Hepatocyte (in vitro differentiated cells): ENCODE measurements around the gene UROC1. TPM values are rescaled to one million over a fixed set of nuclear protein-coding genes. Genes with fewer than 3 reads are reported as not detected.

ENCODE experiments used
- DNase-seq: peaks from one replicate; pipeline ENCODE4 v3.0.0-alpha.2; 2016; ENCODE audit warnings: low spot score
- H2AFZ ChIP-seq: fragments of 200-600 bp; sonication (generic); 2 replicates; pipeline ENCODE4 v1.6.0; 2016; ENCODE audit warnings: antibody characterized with exemption, mild to moderate bottlenecking
- H3K27ac ChIP-seq: fragments of 200-600 bp; sonication (generic); 2 replicates; pipeline ENCODE4 v1.5.1; 2016; ENCODE audit warnings: mild to moderate bottlenecking
- H3K27me3 ChIP-seq: fragments of 200-600 bp; sonication (generic); 2 replicates; pipeline ENCODE4 v1.6.1; 2016
- H3K36me3 ChIP-seq: fragments of 200-600 bp; sonication (generic); replicated peaks from 2 replicates; pipeline ENCODE4 v1.5.1; 2016; ENCODE audit warnings: low read depth; ENCODE audit not compliant: insufficient read depth
- H3K4me1 ChIP-seq: fragments of 200-600 bp; sonication (generic); 2 replicates; pipeline ENCODE4 v1.5.1; 2016; ENCODE audit warnings: mild to moderate bottlenecking, moderate library complexity; ENCODE audit not compliant: insufficient read depth
- H3K4me2 ChIP-seq: fragments of 200-600 bp; sonication (generic); 2 replicates; pipeline ENCODE4 v1.6.0; 2016
- H3K4me3 ChIP-seq: fragments of 200-600 bp; sonication (generic); 2 replicates; pipeline ENCODE4 v1.5.1; 2016; ENCODE audit warnings: mild to moderate bottlenecking
- H3K79me2 ChIP-seq: fragments of 200-600 bp; sonication (generic); 2 replicates; pipeline ENCODE4 v1.6.0; 2017; ENCODE audit warnings: mild to moderate bottlenecking
- H3K9me2 ChIP-seq: fragments of 200-600 bp; sonication (generic); replicated peaks from 2 replicates; pipeline ENCODE4 v1.6.0; 2017; ENCODE audit warnings: mild to moderate bottlenecking; ENCODE audit not compliant: insufficient read depth
- H3K9me3 ChIP-seq: fragments of 200-600 bp; sonication (generic); 2 replicates; pipeline ENCODE4 v1.5.1; 2016; ENCODE audit warnings: low read depth, mild to moderate bottlenecking
- H4K20me1 ChIP-seq: fragments of 200-600 bp; sonication (generic); 2 replicates; pipeline ENCODE4 v1.6.0; 2016; ENCODE audit warnings: mild to moderate bottlenecking; ENCODE audit not compliant: insufficient read depth, poor library complexity, severe bottlenecking
- EZH2 ChIP-seq: fragments of 200-600 bp; sonication (generic); IDR thresholded peaks from 2 replicates; pipeline ENCODE4 v1.6.1; 2016; ENCODE audit warnings: antibody characterized with exemption, mild to moderate bottlenecking, borderline replicate concordance
- EZH2phosphoT487 ChIP-seq: fragments of 200-600 bp; sonication (generic); IDR thresholded peaks from one replicate; pipeline ENCODE4 v1.6.1; 2018; ENCODE audit warnings: antibody characterized with exemption, mild to moderate bottlenecking, low read depth, moderate library complexity; ENCODE audit not compliant: unreplicated experiment, severe bottlenecking
- WGBS: methylation state at CpG from one replicate; pipeline ENCODE4 v1.1.6; 2016; ENCODE audit warnings: low lambda C conversion rate; ENCODE audit errors: missing lambda C conversion rate; 5-methylcytosine and 5-hydroxymethylcytosine counted together
- polyA plus RNA-seq: library from polyadenylated mRNA; unstranded; fragments of >200 nt; fragmentation: Nextera tagmentation; extraction: Ambion mirVana; gene quantifications from 2 replicates; pipeline ENCODE4 v1.2.1, GENCODE V29; 2016
- total RNA-seq: library from RNA; depleted of rRNA; stranded (reverse); fragments of >200 nt; gene quantifications from 2 replicates; pipeline ENCODE4 v1.2.3, GENCODE V29; 2014
- TF ChIP-seq, protein P1 (sequence below): fragments of 200-600 bp; sonication (generic); IDR thresholded peaks from 2 replicates; pipeline ENCODE4 v1.5.1; 2016; ENCODE audit warnings: antibody characterized with exemption, mild to moderate bottlenecking; ENCODE audit not compliant: poor library complexity

UROC1 gene
- total and polyA plus RNA-seq, 2 experiments from 2014 or later, result 2.3 to 4.2 TPM

- H2AFZ ChIP-seq, result no peak overlapping the region
- TF ChIP-seq EZH2 (no peak), EZH2phosphoT487 (no peak)
- TF ChIP-seq, protein P1, sequence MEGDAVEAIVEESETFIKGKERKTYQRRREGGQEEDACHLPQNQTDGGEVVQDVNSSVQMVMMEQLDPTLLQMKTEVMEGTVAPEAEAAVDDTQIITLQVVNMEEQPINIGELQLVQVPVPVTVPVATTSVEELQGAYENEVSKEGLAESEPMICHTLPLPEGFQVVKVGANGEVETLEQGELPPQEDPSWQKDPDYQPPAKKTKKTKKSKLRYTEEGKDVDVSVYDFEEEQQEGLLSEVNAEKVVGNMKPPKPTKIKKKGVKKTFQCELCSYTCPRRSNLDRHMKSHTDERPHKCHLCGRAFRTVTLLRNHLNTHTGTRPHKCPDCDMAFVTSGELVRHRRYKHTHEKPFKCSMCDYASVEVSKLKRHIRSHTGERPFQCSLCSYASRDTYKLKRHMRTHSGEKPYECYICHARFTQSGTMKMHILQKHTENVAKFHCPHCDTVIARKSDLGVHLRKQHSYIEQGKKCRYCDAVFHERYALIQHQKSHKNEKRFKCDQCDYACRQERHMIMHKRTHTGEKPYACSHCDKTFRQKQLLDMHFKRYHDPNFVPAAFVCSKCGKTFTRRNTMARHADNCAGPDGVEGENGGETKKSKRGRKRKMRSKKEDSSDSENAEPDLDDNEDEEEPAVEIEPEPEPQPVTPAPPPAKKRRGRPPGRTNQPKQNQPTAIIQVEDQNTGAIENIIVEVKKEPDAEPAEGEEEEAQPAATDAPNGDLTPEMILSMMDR, result no peak
- H3K9me3 ChIP-seq, result no peaks in the 10 kb centered on the region
- H3K4me2 ChIP-seq, result no peak overlapping the region
- WGBS, result 90% methylated on average over 12 of the region's 12 CpGs
- H3K36me3 ChIP-seq, result no peaks in the 10 kb centered on the region
- no peaks in the 10 kb centered on the region for H3K4me1 ChIP-seq
- no peaks in the 10 kb centered on the region for H3K79me2 ChIP-seq
- no peak overlapping the region for H3K27ac ChIP-seq
- H3K27me3 ChIP-seq, result no peaks in the 10 kb centered on the region
- no peak overlapping the region for H3K4me3 ChIP-seq
- no peak for DNase-seq
- H4K20me1 ChIP-seq, result no peaks in the 10 kb centered on the region
- H3K9me2 ChIP-seq, result no peaks in the 10 kb centered on the region
Observed at GRCh38 chr3:126512916-126513650, 4.5 kb downstream of the UROC1 start.

DNA sequence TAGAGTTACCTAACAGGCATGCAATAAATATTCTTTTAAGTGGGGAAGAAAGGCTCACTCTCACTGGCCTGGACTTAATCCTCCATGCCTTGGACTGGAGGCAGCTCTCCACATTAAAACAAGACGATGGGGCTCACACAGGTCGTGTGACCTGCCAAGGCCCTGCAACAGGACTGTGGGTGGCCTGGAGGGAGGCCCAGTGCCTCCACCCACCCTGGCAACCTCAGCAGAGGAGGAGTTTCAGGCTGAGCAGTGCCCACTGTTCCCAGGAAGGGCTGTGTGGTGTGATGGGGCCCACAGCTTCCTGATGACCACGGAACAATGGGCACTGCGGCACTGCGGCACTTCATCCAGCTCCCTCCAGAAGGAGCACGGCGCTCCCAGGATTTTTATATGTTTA is 5.5 kb downstream of the UROC1 start:
- DNase-seq, result no peak
- Histone ChIP-seq H3K4me2 (no peak overlapping the region), H3K27ac (no peak overlapping the region), H3K36me3 (no peaks in the 10 kb centered on the region), H3K4me3 (no peak overlapping the region), H2AFZ (no peak overlapping the region), H4K20me1 (no peaks in the 10 kb centered on the region), H3K4me1 (no peaks in the 10 kb centered on the region), H3K79me2 (no peaks in the 10 kb centered on the region), H3K27me3 (no peaks in the 10 kb centered on the region), H3K9me3 (no peaks in the 10 kb centered on the region), H3K9me2 (no peaks in the 10 kb centered on the region)
- 84% methylated on average over 7 of the region's 7 CpGs for WGBS
- TF ChIP-seq EZH2phosphoT487 (no peak), EZH2 (no peak)
- TF ChIP-seq, protein P1, result no peak

DNA sequence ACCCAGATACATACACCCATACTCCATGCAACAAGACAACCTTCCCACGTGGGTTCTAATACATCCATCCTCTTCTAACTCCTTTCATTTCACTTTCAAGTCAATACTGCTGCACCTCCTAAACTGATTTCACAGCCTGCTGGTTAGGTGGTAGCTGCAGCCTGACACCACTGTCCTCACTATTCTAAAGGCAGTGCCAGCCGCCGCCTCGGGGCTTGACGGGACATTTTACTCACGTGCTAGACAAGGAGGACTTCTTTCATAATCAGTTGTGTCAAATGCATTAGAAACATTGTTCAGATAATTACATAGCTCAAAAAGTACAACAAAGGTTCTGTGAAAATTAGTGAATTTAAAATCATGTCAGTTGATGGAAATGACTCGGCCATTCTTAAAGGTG is 6.3 kb downstream of the UROC1 start:
- no peak overlapping the region for H3K4me2 ChIP-seq
- no peak for TF ChIP-seq EZH2phosphoT487
- TF ChIP-seq, protein P1, result no peak
- TF ChIP-seq EZH2, result no peak
- no peak overlapping the region for H3K4me3 ChIP-seq
- H3K9me2 ChIP-seq, result no peaks in the 10 kb centered on the region
- no peaks in the 10 kb centered on the region for H3K27me3 ChIP-seq
- H3K79me2 ChIP-seq, result no peaks in the 10 kb centered on the region
- no peak overlapping the region for H3K27ac ChIP-seq
- no peaks in the 10 kb centered on the region for H4K20me1 ChIP-seq
- H3K4me1 ChIP-seq, result no peaks in the 10 kb centered on the region
- no peak for DNase-seq
- no peak overlapping the region for H2AFZ ChIP-seq
- H3K36me3 ChIP-seq, result no peaks in the 10 kb centered on the region
- WGBS, result 84% methylated on average over 7 of the region's 7 CpGs
- no peaks in the 10 kb centered on the region for H3K9me3 ChIP-seq
